ENCODE measurements around the gene PRDM5.

PRDM5 gene

GRCh38 chr4:120816296-120816965, 106.1 kb downstream of the PRDM5 start:
- H3K9me3 ChIP-seq (ENCODE audit: control insufficient read depth, low read depth, low read length): no peaks in the 10 kb centered on the region
- H3K9ac ChIP-seq (ENCODE audit: low read length): no peak overlapping the region
- H3K27ac ChIP-seq (ENCODE audit: low read length): no peak overlapping the region
- H3K27me3 ChIP-seq (ENCODE audit: control insufficient read depth, insufficient read depth, low read length): no peaks in the 10 kb centered on the region
- H3K36me3 ChIP-seq (ENCODE audit: control insufficient read depth, low read depth, low read length): peaks cover 2% of the 10 kb centered on the region
- H3K4me1 ChIP-seq (ENCODE audit: control insufficient read depth, low read depth, low read length): no peaks in the 10 kb centered on the region
- H3K4me3 ChIP-seq (ENCODE audit: low read length): no peak overlapping the region

- H3K27ac ChIP-seq (ENCODE audit: low read length): no peak overlapping the region
- H3K4me3 ChIP-seq (ENCODE audit: low read length): no peak overlapping the region
- no peaks in the 10 kb centered on the region for H3K27me3 ChIP-seq (ENCODE audit: control insufficient read depth, insufficient read depth, low read length)
- H3K9ac ChIP-seq (ENCODE audit: low read length): no peak overlapping the region
- H3K4me1 ChIP-seq (ENCODE audit: control insufficient read depth, low read depth, low read length): no peaks in the 10 kb centered on the region
- H3K9me3 ChIP-seq (ENCODE audit: control insufficient read depth, low read depth, low read length): peaks cover 1% of the 10 kb centered on the region
- peaks cover 7% of the 10 kb centered on the region for H3K36me3 ChIP-seq (ENCODE audit: control insufficient read depth, low read depth, low read length)
Measured at GRCh38 chr4:120815361-120815760, 107.2 kb downstream of the PRDM5 start.

- H3K27me3 ChIP-seq (ENCODE audit: control insufficient read depth, insufficient read depth, low read length): no peaks in the 10 kb centered on the region
- H3K4me3 ChIP-seq (ENCODE audit: low read length): no peak overlapping the region
- peaks cover 5% of the 10 kb centered on the region for H3K9me3 ChIP-seq (ENCODE audit: control insufficient read depth, low read depth, low read length)
- no peak overlapping the region for H3K27ac ChIP-seq (ENCODE audit: low read length)
- H3K9ac ChIP-seq (ENCODE audit: low read length): no peak overlapping the region
- H3K36me3 ChIP-seq (ENCODE audit: control insufficient read depth, low read depth, low read length): peaks cover 8% of the 10 kb centered on the region
- no peaks in the 10 kb centered on the region for H3K4me1 ChIP-seq (ENCODE audit: control insufficient read depth, low read depth, low read length)
Measured at GRCh38 chr4:120814886-120815285, 107.6 kb downstream of the PRDM5 start.

GRCh38 chr4:120812216-120812615, 110.3 kb downstream of the PRDM5 start:
- Histone ChIP-seq H3K27ac (ENCODE audit: low read length) (no peak overlapping the region), H3K27me3 (ENCODE audit: control insufficient read depth, insufficient read depth, low read length) (no peaks in the 10 kb centered on the region), H3K4me1 (ENCODE audit: control insufficient read depth, low read depth, low read length) (no peaks in the 10 kb centered on the region), H3K9ac (ENCODE audit: low read length) (no peak overlapping the region), H3K4me3 (ENCODE audit: low read length) (no peak overlapping the region), H3K36me3 (ENCODE audit: control insufficient read depth, low read depth, low read length) (peaks cover 13% of the 10 kb centered on the region), H3K9me3 (ENCODE audit: control insufficient read depth, low read depth, low read length) (peaks cover 7% of the 10 kb centered on the region)

GRCh38 chr4:120809518-120809917, 113.0 kb downstream of the PRDM5 start:
- H3K4me1 ChIP-seq (ENCODE audit: control insufficient read depth, low read depth, low read length): no peaks in the 10 kb centered on the region
- H3K9me3 ChIP-seq (ENCODE audit: control insufficient read depth, low read depth, low read length): peaks cover 7% of the 10 kb centered on the region
- no peaks in the 10 kb centered on the region for H3K27me3 ChIP-seq (ENCODE audit: control insufficient read depth, insufficient read depth, low read length)

GRCh38 chr4:120808475-120809141, 113.9 kb downstream of the PRDM5 start:
- H3K4me1 ChIP-seq (ENCODE audit: control insufficient read depth, low read depth, low read length): no peaks in the 10 kb centered on the region
- peaks cover 10% of the 10 kb centered on the region for H3K36me3 ChIP-seq (ENCODE audit: control insufficient read depth, low read depth, low read length)
- no peak overlapping the region for H3K27ac ChIP-seq (ENCODE audit: low read length)
- H3K27me3 ChIP-seq (ENCODE audit: control insufficient read depth, insufficient read depth, low read length): no peaks in the 10 kb centered on the region
- no peak overlapping the region for H3K4me3 ChIP-seq (ENCODE audit: low read length)
- peaks cover 7% of the 10 kb centered on the region for H3K9me3 ChIP-seq (ENCODE audit: control insufficient read depth, low read depth, low read length)
- no peak overlapping the region for H3K9ac ChIP-seq (ENCODE audit: low read length)

More at GRCh38 chr4:120809518-120809917, 113.0 kb downstream of the PRDM5 start:
- H3K4me3 ChIP-seq (ENCODE audit: low read length): no peak overlapping the region
- no peak overlapping the region for H3K27ac ChIP-seq (ENCODE audit: low read length)
- no peak overlapping the region for H3K9ac ChIP-seq (ENCODE audit: low read length)
- peaks cover 10% of the 10 kb centered on the region for H3K36me3 ChIP-seq (ENCODE audit: control insufficient read depth, low read depth, low read length)

- Histone ChIP-seq H3K27ac (ENCODE audit: low read length) (no peak overlapping the region), H3K4me1 (ENCODE audit: control insufficient read depth, low read depth, low read length) (peaks cover 3% of the 10 kb centered on the region), H3K9me3 (ENCODE audit: control insufficient read depth, low read depth, low read length) (no peaks in the 10 kb centered on the region), H3K36me3 (ENCODE audit: control insufficient read depth, low read depth, low read length) (no peaks in the 10 kb centered on the region), H3K9ac (ENCODE audit: low read length) (no peak overlapping the region), H3K4me3 (ENCODE audit: low read length) (no peak overlapping the region), H3K27me3 (ENCODE audit: control insufficient read depth, insufficient read depth, low read length) (no peaks in the 10 kb centered on the region)
Measured at GRCh38 chr4:120801137-120801758, 121.3 kb downstream of the PRDM5 start.

- Histone ChIP-seq H3K9me3 (ENCODE audit: control insufficient read depth, low read depth, low read length) (no peaks in the 10 kb centered on the region), H3K4me3 (ENCODE audit: low read length) (no peak overlapping the region), H3K4me1 (ENCODE audit: control insufficient read depth, low read depth, low read length) (peaks cover 3% of the 10 kb centered on the region), H3K36me3 (ENCODE audit: control insufficient read depth, low read depth, low read length) (no peaks in the 10 kb centered on the region), H3K9ac (ENCODE audit: low read length) (no peak overlapping the region), H3K27ac (ENCODE audit: low read length) (no peak overlapping the region), H3K27me3 (ENCODE audit: control insufficient read depth, insufficient read depth, low read length) (no peaks in the 10 kb centered on the region)
Measured at GRCh38 chr4:120798570-120798969, 124.0 kb downstream of the PRDM5 start.

GRCh38 chr4:120796271-120796670, 126.3 kb downstream of the PRDM5 start:
- H3K36me3 ChIP-seq (ENCODE audit: control insufficient read depth, low read depth, low read length): no peaks in the 10 kb centered on the region
- no peak overlapping the region for H3K27ac ChIP-seq (ENCODE audit: low read length)
- no peaks in the 10 kb centered on the region for H3K27me3 ChIP-seq (ENCODE audit: control insufficient read depth, insufficient read depth, low read length)
- H3K9me3 ChIP-seq (ENCODE audit: control insufficient read depth, low read depth, low read length): no peaks in the 10 kb centered on the region
- H3K9ac ChIP-seq (ENCODE audit: low read length): no peak overlapping the region
- no peak overlapping the region for H3K4me3 ChIP-seq (ENCODE audit: low read length)
- H3K4me1 ChIP-seq (ENCODE audit: control insufficient read depth, low read depth, low read length): peaks cover 3% of the 10 kb centered on the region

GRCh38 chr4:120785202-120785601, 137.3 kb downstream of the PRDM5 start:
- H3K9ac ChIP-seq (ENCODE audit: low read length): no peak overlapping the region
- H3K4me3 ChIP-seq (ENCODE audit: low read length): no peak overlapping the region
- peaks cover 7% of the 10 kb centered on the region for H3K4me1 ChIP-seq (ENCODE audit: control insufficient read depth, low read depth, low read length)
- no peaks in the 10 kb centered on the region for H3K36me3 ChIP-seq (ENCODE audit: control insufficient read depth, low read depth, low read length)
- H3K27me3 ChIP-seq (ENCODE audit: control insufficient read depth, insufficient read depth, low read length): no peaks in the 10 kb centered on the region
- H3K27ac ChIP-seq (ENCODE audit: low read length): no peak overlapping the region
- H3K9me3 ChIP-seq (ENCODE audit: control insufficient read depth, low read depth, low read length): no peaks in the 10 kb centered on the region

- Histone ChIP-seq H3K36me3 (ENCODE audit: control insufficient read depth, low read depth, low read length) (peaks cover 8% of the 10 kb centered on the region), H3K9ac (ENCODE audit: low read length) (no peak overlapping the region), H3K4me3 (ENCODE audit: low read length) (no peak overlapping the region), H3K9me3 (ENCODE audit: control insufficient read depth, low read depth, low read length) (no peaks in the 10 kb centered on the region), H3K27me3 (ENCODE audit: control insufficient read depth, insufficient read depth, low read length) (no peaks in the 10 kb centered on the region), H3K4me1 (ENCODE audit: control insufficient read depth, low read depth, low read length) (peaks cover 3% of the 10 kb centered on the region), H3K27ac (ENCODE audit: low read length) (no peak overlapping the region)
Measured at GRCh38 chr4:120777459-120777858, 145.1 kb downstream of the PRDM5 start.
